ENCODE data around the gene PRKCA. TPM values are rescaled to one million over a fixed set of nuclear protein-coding genes. Genes with fewer than 3 reads are reported as not detected.

PRKCA gene
- total RNA-seq, 1 experiment from 2014 or later = 22.6 TPM

DNA sequence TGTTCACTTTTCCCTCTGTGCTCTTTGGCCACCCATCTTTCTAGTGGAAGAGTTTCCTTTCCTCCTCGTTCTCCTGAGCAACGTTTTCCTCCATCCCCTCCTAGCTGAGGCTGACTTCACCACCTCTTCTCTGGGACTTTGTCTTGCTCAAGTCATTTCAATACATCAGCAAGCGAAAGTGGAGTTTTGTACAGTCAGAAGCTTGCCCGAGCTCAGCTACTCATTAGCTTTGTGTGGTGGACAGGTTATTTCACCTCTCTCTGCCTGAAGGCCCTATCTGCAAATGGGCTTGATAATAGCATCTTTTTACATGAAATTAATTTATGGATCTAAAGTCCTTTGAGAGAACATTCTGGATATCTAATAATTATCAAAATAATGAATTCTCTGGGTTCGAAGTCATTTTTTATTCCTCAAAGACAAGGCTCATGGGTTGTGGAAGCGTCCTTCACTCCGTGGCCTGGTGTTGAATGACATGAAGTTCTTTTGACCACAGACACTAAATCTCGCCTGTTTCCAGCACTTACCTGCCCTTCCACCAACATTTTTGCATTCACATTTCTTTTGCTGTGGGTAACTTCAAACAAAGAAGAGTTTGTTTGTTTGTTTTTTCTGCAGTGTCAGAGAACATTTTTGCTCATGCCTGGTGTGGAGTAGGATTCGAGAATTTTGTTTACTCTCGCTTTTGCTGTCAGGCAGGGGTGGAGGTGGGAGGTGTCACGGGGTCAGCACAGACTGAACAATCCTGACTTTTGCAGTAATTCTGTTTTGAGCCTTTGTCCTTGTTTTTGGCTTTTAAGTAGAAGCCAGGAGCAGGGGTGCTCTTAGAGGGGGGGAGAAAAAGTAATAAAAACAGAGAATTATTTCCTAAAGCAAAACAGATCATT is 377.5 kb downstream of the PRKCA start:
- no peaks in the 10 kb centered on the region for H3K9me2 ChIP-seq (replicated peaks; ENCODE audit: low read length)
- no TSS peak for BruUV-seq (replicated peaks)
- H3K79me2 ChIP-seq (ENCODE audit: low read length) = no peaks in the 10 kb centered on the region
- H4K20me1 ChIP-seq (ENCODE audit: low read length) = no peaks in the 10 kb centered on the region
- peaks cover 4% of the 10 kb centered on the region for H3F3A ChIP-seq (ENCODE audit: low read length, unreplicated experiment)
- TF ChIP-seq EZH2phosphoT487 (IDR thresholded peaks at IDR 0.05; ENCODE audit: borderline replicate concordance, low read length) (no peak), EZH2 (IDR thresholded peaks at IDR 0.05; ENCODE audit: low read length, unreplicated experiment) (no peak)
- TF ChIP-seq, protein P1, sequence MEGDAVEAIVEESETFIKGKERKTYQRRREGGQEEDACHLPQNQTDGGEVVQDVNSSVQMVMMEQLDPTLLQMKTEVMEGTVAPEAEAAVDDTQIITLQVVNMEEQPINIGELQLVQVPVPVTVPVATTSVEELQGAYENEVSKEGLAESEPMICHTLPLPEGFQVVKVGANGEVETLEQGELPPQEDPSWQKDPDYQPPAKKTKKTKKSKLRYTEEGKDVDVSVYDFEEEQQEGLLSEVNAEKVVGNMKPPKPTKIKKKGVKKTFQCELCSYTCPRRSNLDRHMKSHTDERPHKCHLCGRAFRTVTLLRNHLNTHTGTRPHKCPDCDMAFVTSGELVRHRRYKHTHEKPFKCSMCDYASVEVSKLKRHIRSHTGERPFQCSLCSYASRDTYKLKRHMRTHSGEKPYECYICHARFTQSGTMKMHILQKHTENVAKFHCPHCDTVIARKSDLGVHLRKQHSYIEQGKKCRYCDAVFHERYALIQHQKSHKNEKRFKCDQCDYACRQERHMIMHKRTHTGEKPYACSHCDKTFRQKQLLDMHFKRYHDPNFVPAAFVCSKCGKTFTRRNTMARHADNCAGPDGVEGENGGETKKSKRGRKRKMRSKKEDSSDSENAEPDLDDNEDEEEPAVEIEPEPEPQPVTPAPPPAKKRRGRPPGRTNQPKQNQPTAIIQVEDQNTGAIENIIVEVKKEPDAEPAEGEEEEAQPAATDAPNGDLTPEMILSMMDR (conservative IDR thresholded peaks at IDR 0.05; ENCODE audit: low read depth, low read length) = no peak
- no peak overlapping the region for H3K4me3 ChIP-seq (ENCODE audit: low read length)
- H3K27me3 ChIP-seq (ENCODE audit: low read length) = no peaks in the 10 kb centered on the region
- H3K9me3 ChIP-seq (ENCODE audit: low read length) = no peaks in the 10 kb centered on the region
- H3K27ac ChIP-seq (ENCODE audit: low read length) = no peak overlapping the region
- peaks cover 42% of the 10 kb centered on the region for H3K4me1 ChIP-seq (ENCODE audit: insufficient read depth, low read length)
- ATAC-seq (no peak), DNase-seq (no peak)
- no peak overlapping the region for H2AFZ ChIP-seq (ENCODE audit: low read length)
- ChIA-PET POLR2A (ENCODE audit: unreplicated experiment) (no interaction called here), CTCF (no interaction called here)
- H3K36me3 ChIP-seq (ENCODE audit: low read depth, low read length) = no peaks in the 10 kb centered on the region
- no peak overlapping the region for H3K4me2 ChIP-seq (ENCODE audit: low read length)
- intact Hi-C loops (cut with micrococcal nuclease) = no loop called here
- no peak overlapping the region for H3K9ac ChIP-seq (ENCODE audit: low read length)

DNA sequence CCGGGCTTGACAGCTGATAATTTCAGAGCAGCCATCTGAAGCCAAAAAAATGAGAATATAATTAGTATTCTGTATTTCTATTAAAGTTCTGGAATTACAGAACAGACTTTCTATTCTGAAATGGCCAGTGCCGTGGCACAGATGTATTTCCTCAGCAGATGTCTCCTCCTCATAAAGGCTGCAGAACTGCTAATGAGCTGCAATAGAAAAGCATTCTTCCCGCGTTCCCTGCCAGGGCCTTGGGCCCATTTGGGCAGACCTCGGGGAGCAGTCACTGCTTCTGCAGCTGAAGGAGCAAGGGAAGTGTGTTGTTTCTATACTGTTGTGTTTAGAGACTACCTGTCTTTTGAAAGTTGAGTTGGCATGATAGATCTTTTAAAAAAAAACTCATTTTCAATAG is 379.9 kb downstream of the PRKCA start:
- Histone ChIP-seq H3K27ac (ENCODE audit: low read length) (no peak overlapping the region), H4K20me1 (ENCODE audit: low read length) (no peaks in the 10 kb centered on the region), H3K27me3 (ENCODE audit: low read length) (no peaks in the 10 kb centered on the region), H2AFZ (ENCODE audit: low read length) (no peak overlapping the region), H3K79me2 (ENCODE audit: low read length) (no peaks in the 10 kb centered on the region), H3K36me3 (ENCODE audit: low read depth, low read length) (peaks cover 5% of the 10 kb centered on the region; the same call in 1 of the 2 replicates), H3K4me1 (ENCODE audit: insufficient read depth, low read length) (peaks cover 25% of the 10 kb centered on the region), H3K9me3 (ENCODE audit: low read length) (no peaks in the 10 kb centered on the region), H3K4me2 (ENCODE audit: low read length) (no peak overlapping the region), H3F3A (ENCODE audit: low read length, unreplicated experiment) (peaks cover 2% of the 10 kb centered on the region), H3K9me2 (replicated peaks; ENCODE audit: low read length) (no peaks in the 10 kb centered on the region), H3K4me3 (ENCODE audit: low read length) (no peak overlapping the region), H3K9ac (ENCODE audit: low read length) (no peak overlapping the region)
- TF ChIP-seq EZH2 (IDR thresholded peaks at IDR 0.05; ENCODE audit: low read length, unreplicated experiment) = no peak
- TF ChIP-seq EZH2phosphoT487 (IDR thresholded peaks at IDR 0.05; ENCODE audit: borderline replicate concordance, low read length) = no peak
- TF ChIP-seq, protein P1 (conservative IDR thresholded peaks at IDR 0.05; ENCODE audit: low read depth, low read length) = no peak
- POLR2A ChIA-PET (ENCODE audit: unreplicated experiment) = no interaction called here
- no peak for DNase-seq
- intact Hi-C loops (cut with micrococcal nuclease) = no loop called here
- CTCF ChIA-PET = no interaction called here
- no TSS peak for BruUV-seq (replicated peaks)
- ATAC-seq = no peak

DNA sequence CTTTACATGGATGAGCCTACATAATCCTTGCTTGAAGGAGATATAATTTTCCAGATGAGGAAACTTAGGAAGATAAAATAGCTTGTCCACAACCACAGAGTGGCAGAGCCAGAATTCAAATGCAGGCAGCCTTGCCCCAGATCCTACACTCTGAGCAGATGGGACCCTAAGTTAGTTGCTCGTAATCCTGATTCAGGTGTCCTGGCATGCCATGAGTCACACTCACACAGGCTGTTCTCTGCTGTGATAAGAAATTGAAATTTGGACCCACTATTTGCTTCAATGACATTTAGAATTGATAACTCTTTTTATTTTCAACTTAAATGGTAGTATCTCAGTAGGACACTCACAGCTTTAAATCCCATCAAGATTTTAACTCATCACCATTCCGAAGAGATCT is 381.8 kb downstream of the PRKCA start:
- TF ChIP-seq, protein P1 (conservative IDR thresholded peaks at IDR 0.05; ENCODE audit: low read depth, low read length) = no peak
- TF ChIP-seq EZH2 (IDR thresholded peaks at IDR 0.05; ENCODE audit: low read length, unreplicated experiment) = no peak
- TF ChIP-seq EZH2phosphoT487 (IDR thresholded peaks at IDR 0.05; ENCODE audit: borderline replicate concordance, low read length) = no peak
- ChIA-PET CTCF (interaction anchor here (0.6 kb wide), 1 partner anchor 15 kb away, joined by 5 read pairs; no protein-coding TSS in a partner anchor), POLR2A (ENCODE audit: unreplicated experiment) (no interaction called here)
- H3K4me2 ChIP-seq (ENCODE audit: low read length) = no peak overlapping the region
- H3K36me3 ChIP-seq (ENCODE audit: low read depth, low read length) = peaks cover 20% of the 10 kb centered on the region; the same call in 1 of the 2 replicates
- intact Hi-C loops (cut with micrococcal nuclease) = no loop called here
- no peaks in the 10 kb centered on the region for H3K9me2 ChIP-seq (replicated peaks; ENCODE audit: low read length)
- H3K4me3 ChIP-seq (ENCODE audit: low read length) = no peak overlapping the region
- H3K9me3 ChIP-seq (ENCODE audit: low read length) = no peaks in the 10 kb centered on the region
- peaks cover 14% of the 10 kb centered on the region for H3K4me1 ChIP-seq (ENCODE audit: insufficient read depth, low read length)
- no TSS peak for BruUV-seq (replicated peaks)
- H3K27me3 ChIP-seq (ENCODE audit: low read length) = no peaks in the 10 kb centered on the region
- no peak overlapping the region for H2AFZ ChIP-seq (ENCODE audit: low read length)
- H4K20me1 ChIP-seq (ENCODE audit: low read length) = no peaks in the 10 kb centered on the region
- H3K27ac ChIP-seq (ENCODE audit: low read length) = no peak overlapping the region
- H3K79me2 ChIP-seq (ENCODE audit: low read length) = no peaks in the 10 kb centered on the region
- DNase-seq (peak; percentile 33), ATAC-seq (peak; percentile 37; the same call in 1 of the 2 replicates)
- H3F3A ChIP-seq (ENCODE audit: low read length, unreplicated experiment) = no peaks in the 10 kb centered on the region
- H3K9ac ChIP-seq (ENCODE audit: low read length) = no peak overlapping the region
